ENCODE measurements around the gene UMODL1. TPM values are rescaled to one million over a fixed set of nuclear protein-coding genes. Genes with fewer than 3 reads are reported as not detected.
"Not testable (repeated sequence)": the region's sequence is repeated elsewhere in the genome, so short reads cannot be mapped to it uniquely, and the experiment has no call there.

Gene UMODL1
- total RNA-seq, 1 donor from 2014 or later = 0.49 TPM

- no peak for DNase-seq
- intact Hi-C loops (cut with DNase I) = no loop called here
- Histone ChIP-seq H3K4me3 (no peak overlapping the region), H3K36me3 (no peaks in the 10 kb centered on the region), H3K9me3 (no peaks in the 10 kb centered on the region), H3K27me3 (peaks cover 4% of the 10 kb centered on the region), H3K27ac (no peak overlapping the region), H3K4me1 (peaks cover 15% of the 10 kb centered on the region)
- TF ChIP-seq CTCF (IDR thresholded peaks at IDR 0.05) = peak; percentile 31
- peak; percentile 60 for ATAC-seq
Measured at GRCh38 chr21:42113926-42114409, 42.9 kb downstream of the UMODL1 start.

- DNase-seq (no peak), ATAC-seq (no peak)
- intact Hi-C loops (cut with DNase I) = no loop called here
Measured at GRCh38 chr21:42114646-42115045, 43.5 kb downstream of the UMODL1 start.

GRCh38 chr21:42115136-42115683 is 44.1 kb downstream of the UMODL1 start:
- DNase-seq (no peak), ATAC-seq (no peak)
- Histone ChIP-seq H3K27ac (no peak overlapping the region), H3K4me1 (peaks cover 15% of the 10 kb centered on the region), H3K4me3 (no peak overlapping the region), H3K36me3 (no peaks in the 10 kb centered on the region), H3K9me3 (no peaks in the 10 kb centered on the region), H3K27me3 (peaks cover 14% of the 10 kb centered on the region)
- intact Hi-C loops (cut with DNase I) = no loop called here
- no peak for TF ChIP-seq CTCF (IDR thresholded peaks at IDR 0.05)

More at GRCh38 chr21:42114646-42115045, 43.5 kb downstream of the UMODL1 start:
- Histone ChIP-seq H3K36me3 (no peaks in the 10 kb centered on the region), H3K4me1 (peaks cover 15% of the 10 kb centered on the region), H3K27me3 (peaks cover 11% of the 10 kb centered on the region), H3K27ac (no peak overlapping the region), H3K4me3 (no peak overlapping the region), H3K9me3 (no peaks in the 10 kb centered on the region)
- no peak for TF ChIP-seq CTCF (IDR thresholded peaks at IDR 0.05)

- intact Hi-C loops (cut with DNase I); ATAC-seq; DNase-seq: not testable (repeated sequence)
Measured at GRCh38 chr21:42116551-42116950, 45.4 kb downstream of the UMODL1 start.

GRCh38 chr21:42117229-42117966 is 46.3 kb downstream of the UMODL1 start:
- peak; percentile 80 for DNase-seq
- Histone ChIP-seq H3K4me3 (no peak overlapping the region), H3K9me3 (no peaks in the 10 kb centered on the region), H3K4me1 (peaks cover 15% of the 10 kb centered on the region), H3K36me3 (no peaks in the 10 kb centered on the region), H3K27me3 (peaks cover 35% of the 10 kb centered on the region), H3K27ac (no peak overlapping the region)
- ATAC-seq = peak; percentile 89
- peak; percentile 95 for TF ChIP-seq CTCF (IDR thresholded peaks at IDR 0.05)
- intact Hi-C loops (cut with DNase I) = no loop called here

More at GRCh38 chr21:42116551-42116950, 45.4 kb downstream of the UMODL1 start:
- H3K9me3 ChIP-seq, H3K4me3 ChIP-seq, H3K27ac ChIP-seq, H3K36me3 ChIP-seq: not testable (repeated sequence)
- H3K4me1 ChIP-seq = peaks cover 15% of the 10 kb centered on the region
- H3K27me3 ChIP-seq = peaks cover 26% of the 10 kb centered on the region
